ENCODE measurements around the gene RPS19BP1.

The RPS19BP1 gene

DNA sequence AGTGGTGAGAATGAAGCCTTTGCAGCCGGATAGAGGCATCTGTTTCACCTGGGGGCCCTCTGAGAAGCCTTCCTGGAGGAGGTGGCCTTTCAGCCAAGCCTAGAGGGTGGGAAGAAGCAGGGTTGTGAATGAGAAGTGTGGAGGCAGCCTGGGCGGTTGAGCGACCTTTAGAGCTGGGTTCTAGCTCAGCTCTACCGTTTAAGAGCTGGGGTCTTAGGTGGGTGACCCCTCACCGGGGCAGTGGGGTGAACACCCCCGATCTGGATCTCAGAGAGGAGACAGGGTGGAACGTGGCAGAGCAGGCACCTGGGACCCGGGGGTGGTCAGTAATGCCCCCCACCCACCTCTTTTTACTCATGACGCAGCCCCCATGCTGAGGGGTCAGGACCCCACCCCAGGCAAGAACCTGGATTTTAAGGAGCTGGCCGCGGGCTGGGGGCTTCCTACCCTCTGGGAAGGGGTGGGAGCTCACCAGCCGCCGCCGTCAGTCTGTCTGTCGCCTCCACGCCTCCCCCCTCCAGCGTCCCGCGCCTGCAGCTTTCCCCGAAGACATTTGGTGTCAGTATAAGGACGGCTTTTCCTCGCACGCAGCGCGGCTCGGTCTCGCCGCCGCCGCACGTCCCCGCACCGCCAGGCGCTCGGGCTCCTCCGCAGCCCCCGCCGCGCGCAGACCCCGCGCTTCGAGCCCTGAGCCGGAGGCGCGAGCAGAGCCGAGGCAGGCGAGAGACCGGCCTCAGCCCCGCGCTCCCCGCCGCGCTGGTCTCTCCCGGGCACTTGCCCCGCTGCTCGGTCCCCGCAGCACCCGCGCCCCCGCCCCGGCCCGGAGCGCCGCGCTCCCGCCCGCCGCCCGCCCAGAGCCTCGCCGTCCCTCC is 24.7 kb upstream of the RPS19BP1 start:
- Histone ChIP-seq H3K36me3 (ENCODE audit: insufficient read depth, low read length) (no peaks in the 10 kb centered on the region; the same call in 1 of the 2 replicates), H3K4me3 (peak overlapping the region; percentile 79), H3K9ac (ENCODE audit: insufficient read length) (peak overlapping the region; percentile 63), H3K9me3 (ENCODE audit: low read depth, low read length) (no peaks in the 10 kb centered on the region), H3K27ac (no peak overlapping the region)
- no peak for DNase-seq (ENCODE audit: low read depth, low spot score)
- TF ChIP-seq POLR2AphosphoS5 (IDR thresholded peaks at IDR 0.05; ENCODE audit: borderline replicate concordance, low read depth, low read length) = no peak
- TF ChIP-seq EZH2 (IDR thresholded peaks at IDR 0.05) = no peak
- no peak for TF ChIP-seq FOXP2 (optimal IDR thresholded peaks at IDR 0.05; ENCODE audit: control extremely low read depth, extremely low read length, insufficient read depth)

- TF ChIP-seq EZH2 (IDR thresholded peaks at IDR 0.05) = no peak
- no peak for TF ChIP-seq FOXP2 (optimal IDR thresholded peaks at IDR 0.05; ENCODE audit: control extremely low read depth, extremely low read length, insufficient read depth)
- TF ChIP-seq POLR2AphosphoS5 (IDR thresholded peaks at IDR 0.05; ENCODE audit: borderline replicate concordance, low read depth, low read length) = no peak
- H3K4me3 ChIP-seq = no peak overlapping the region
- DNase-seq (ENCODE audit: low read depth, low spot score) = no peak
- H3K27ac ChIP-seq = no peak overlapping the region
- no peaks in the 10 kb centered on the region for H3K9me3 ChIP-seq (ENCODE audit: low read depth, low read length)
- H3K9ac ChIP-seq (ENCODE audit: insufficient read length) = no peak overlapping the region
- H3K36me3 ChIP-seq (ENCODE audit: insufficient read depth, low read length) = no peaks in the 10 kb centered on the region
These were observed 21.6 kb upstream of the RPS19BP1 start for GRCh38 chr22:39554151-39554550.

- TF ChIP-seq FOXP2 (optimal IDR thresholded peaks at IDR 0.05; ENCODE audit: control extremely low read depth, extremely low read length, insufficient read depth) (no peak), POLR2AphosphoS5 (IDR thresholded peaks at IDR 0.05; ENCODE audit: borderline replicate concordance, low read depth, low read length) (no peak), EZH2 (IDR thresholded peaks at IDR 0.05) (no peak)
- H3K27ac ChIP-seq = no peak overlapping the region
These were observed 20.9 kb upstream of the RPS19BP1 start for GRCh38 chr22:39553429-39553828.

GRCh38 chr22:39547587-39547947 is 15.0 kb upstream of the RPS19BP1 start:
- DNase-seq (ENCODE audit: low read depth, low spot score) = no peak
- no peaks in the 10 kb centered on the region for H3K36me3 ChIP-seq (ENCODE audit: insufficient read depth, low read length)
- no peak for TF ChIP-seq FOXP2 (optimal IDR thresholded peaks at IDR 0.05; ENCODE audit: control extremely low read depth, extremely low read length, insufficient read depth)
- no peak for TF ChIP-seq POLR2AphosphoS5 (IDR thresholded peaks at IDR 0.05; ENCODE audit: borderline replicate concordance, low read depth, low read length)
- no peak for TF ChIP-seq EZH2 (IDR thresholded peaks at IDR 0.05)

More at GRCh38 chr22:39553429-39553828, 20.9 kb upstream of the RPS19BP1 start:
- H3K9ac ChIP-seq (ENCODE audit: insufficient read length) = no peak overlapping the region
- H3K36me3 ChIP-seq (ENCODE audit: insufficient read depth, low read length) = no peaks in the 10 kb centered on the region
- H3K4me3 ChIP-seq = no peak overlapping the region
- no peak for DNase-seq (ENCODE audit: low read depth, low spot score)
- no peaks in the 10 kb centered on the region for H3K9me3 ChIP-seq (ENCODE audit: low read depth, low read length)

GRCh38 chr22:39546889-39547586 is 14.5 kb upstream of the RPS19BP1 start:
- no peaks in the 10 kb centered on the region for H3K9me3 ChIP-seq (ENCODE audit: low read depth, low read length)
- no peak overlapping the region for H3K9ac ChIP-seq (ENCODE audit: insufficient read length)
- no peaks in the 10 kb centered on the region for H3K36me3 ChIP-seq (ENCODE audit: insufficient read depth, low read length)
- no peak for TF ChIP-seq EZH2 (IDR thresholded peaks at IDR 0.05)
- TF ChIP-seq FOXP2 (optimal IDR thresholded peaks at IDR 0.05; ENCODE audit: control extremely low read depth, extremely low read length, insufficient read depth) = no peak
- TF ChIP-seq POLR2AphosphoS5 (IDR thresholded peaks at IDR 0.05; ENCODE audit: borderline replicate concordance, low read depth, low read length) = no peak
- no peak overlapping the region for H3K27ac ChIP-seq
- H3K4me3 ChIP-seq = no peak overlapping the region
- DNase-seq (ENCODE audit: low read depth, low spot score) = no peak

More at GRCh38 chr22:39547587-39547947, 15.0 kb upstream of the RPS19BP1 start:
- no peak overlapping the region for H3K9ac ChIP-seq (ENCODE audit: insufficient read length)
- no peak overlapping the region for H3K27ac ChIP-seq
- no peaks in the 10 kb centered on the region for H3K9me3 ChIP-seq (ENCODE audit: low read depth, low read length)
- no peak overlapping the region for H3K4me3 ChIP-seq

DNA sequence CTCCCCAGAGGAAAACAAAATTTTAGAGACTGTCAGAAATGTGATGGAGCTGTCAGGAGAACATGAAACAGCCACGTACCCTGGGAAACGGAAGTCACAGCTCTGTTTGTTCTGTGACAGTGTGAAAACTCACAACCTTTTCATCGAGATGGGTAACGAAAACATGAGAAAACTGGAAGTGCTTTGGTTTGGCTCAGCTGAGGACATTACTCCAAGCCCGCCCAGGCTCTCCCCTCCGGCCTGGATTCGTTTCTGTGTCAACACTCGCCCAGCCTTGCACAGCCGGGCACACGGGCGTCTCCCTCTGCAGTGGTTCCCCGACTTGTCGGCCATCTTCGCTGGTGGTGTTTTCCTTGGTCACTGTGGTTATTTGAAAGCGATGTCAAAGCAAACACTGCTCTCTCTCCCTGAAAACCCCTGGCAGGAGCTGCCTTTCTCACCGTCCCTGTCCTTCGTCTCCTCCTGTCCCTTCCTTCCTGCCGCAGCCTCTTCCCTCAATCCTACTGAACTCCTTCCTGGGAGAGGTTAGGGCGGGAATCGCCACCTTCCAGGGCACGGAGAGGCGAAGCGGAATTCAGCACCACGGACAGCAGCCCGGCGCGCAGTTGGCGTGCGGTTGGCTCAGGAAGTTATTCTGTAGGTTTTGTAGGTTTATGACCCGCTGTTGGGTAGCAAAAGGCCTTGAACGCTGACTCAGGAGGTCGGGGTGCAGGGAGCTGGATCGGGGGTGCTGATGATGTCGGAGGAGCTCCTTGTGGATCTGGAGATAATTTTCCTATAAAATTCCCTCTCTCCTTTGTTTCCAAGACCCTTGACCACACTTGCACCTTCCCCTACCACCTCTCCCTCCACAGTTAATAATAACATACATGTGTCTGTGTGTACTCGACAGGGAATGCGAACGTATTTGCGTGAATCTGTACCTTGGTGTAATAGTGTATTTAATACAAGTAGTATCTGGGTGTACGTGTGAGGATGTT is 13.1 kb upstream of the RPS19BP1 start:
- DNase-seq (ENCODE audit: low read depth, low spot score) = no peak

GRCh38 chr22:39543095-39543494 is 10.5 kb upstream of the RPS19BP1 start:
- Histone ChIP-seq H3K36me3 (ENCODE audit: insufficient read depth, low read length) (no peaks in the 10 kb centered on the region), H3K9ac (ENCODE audit: insufficient read length) (no peak overlapping the region), H3K9me3 (ENCODE audit: low read depth, low read length) (no peaks in the 10 kb centered on the region), H3K4me3 (no peak overlapping the region), H3K27ac (no peak overlapping the region)
- no peak for TF ChIP-seq POLR2AphosphoS5 (IDR thresholded peaks at IDR 0.05; ENCODE audit: borderline replicate concordance, low read depth, low read length)
- TF ChIP-seq FOXP2 (optimal IDR thresholded peaks at IDR 0.05; ENCODE audit: control extremely low read depth, extremely low read length, insufficient read depth) = no peak
- no peak for TF ChIP-seq EZH2 (IDR thresholded peaks at IDR 0.05)
- DNase-seq (ENCODE audit: low read depth, low spot score) = no peak

More for the DNA sequence above, 13.1 kb upstream of the RPS19BP1 start:
- no peaks in the 10 kb centered on the region for H3K9me3 ChIP-seq (ENCODE audit: low read depth, low read length)
- H3K36me3 ChIP-seq (ENCODE audit: insufficient read depth, low read length) = no peaks in the 10 kb centered on the region
- no peak overlapping the region for H3K9ac ChIP-seq (ENCODE audit: insufficient read length)
- H3K27ac ChIP-seq = no peak overlapping the region
- TF ChIP-seq FOXP2 (optimal IDR thresholded peaks at IDR 0.05; ENCODE audit: control extremely low read depth, extremely low read length, insufficient read depth) = no peak
- no peak overlapping the region for H3K4me3 ChIP-seq
